ENCODE measurements around the gene RCVRN.

- no peak for TF ChIP-seq CTCF (IDR thresholded peaks at IDR 0.05; ENCODE audit: low read depth, low read length)
- no peak for TF ChIP-seq EZH2phosphoT487 (IDR thresholded peaks at IDR 0.05; ENCODE audit: low read depth)
Observed at GRCh38 chr17:9859781-9860180, 45.3 kb downstream of the RCVRN start.

Data from OCI-LY3 (cell line).